CD4-positive, alpha-beta T cell treated with Interleukin-2 at 100 ng/mL for 4 hours (primary cell): Measurements from ENCODE around the gene BAHCC1.

Experiments
- DNase-seq: peaks from one replicate; pipeline ENCODE4 v3.0.0-alpha.2; 2020; ENCODE audit warnings: low spot score

Gene BAHCC1

DNA sequence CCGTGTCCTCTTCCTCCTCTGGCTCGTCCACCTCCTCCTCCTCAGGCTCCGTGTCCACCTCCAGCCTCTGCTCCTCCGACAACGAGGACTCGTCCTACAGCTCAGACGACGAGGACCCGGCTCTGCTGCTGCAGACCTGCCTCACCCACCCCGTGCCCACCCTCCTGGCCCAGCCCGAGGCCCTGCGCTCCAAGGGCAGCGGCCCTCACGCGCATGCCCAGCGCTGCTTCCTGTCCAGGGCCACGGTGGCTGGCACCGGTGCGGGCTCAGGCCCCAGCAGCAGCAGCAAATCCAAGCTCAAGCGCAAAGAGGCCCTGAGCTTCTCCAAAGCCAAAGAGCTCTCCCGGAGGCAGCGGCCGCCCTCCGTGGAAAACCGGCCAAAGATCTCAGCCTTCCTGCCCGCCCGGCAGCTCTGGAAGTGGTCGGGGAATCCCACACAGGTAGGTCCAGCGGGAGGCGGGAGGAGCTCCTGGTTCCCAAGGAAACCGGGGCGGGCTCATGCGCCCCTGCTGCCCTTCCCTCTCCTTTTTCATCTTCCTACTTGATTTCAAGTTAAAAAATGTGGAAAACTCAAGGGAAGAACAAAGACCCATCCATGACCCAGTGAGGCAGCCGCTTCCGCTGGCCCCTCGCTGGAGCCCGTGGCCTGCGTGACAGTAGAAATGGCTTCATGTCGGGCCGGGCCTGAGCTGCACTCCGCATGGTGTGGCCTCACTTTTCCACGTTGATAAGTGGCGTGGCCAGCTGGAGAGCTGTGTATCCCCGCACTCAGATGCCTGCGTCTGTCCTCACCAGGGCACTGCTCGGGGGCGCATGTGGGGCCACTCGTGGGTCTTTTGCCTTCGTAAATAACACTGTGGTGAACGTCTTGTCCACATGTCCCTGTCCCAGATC lies 66.6 kb downstream of the BAHCC1 start:
- no peak for DNase-seq

- no peak for DNase-seq
Observed at GRCh38 chr17:81462506-81463125, 67.4 kb downstream of the BAHCC1 start.

DNA sequence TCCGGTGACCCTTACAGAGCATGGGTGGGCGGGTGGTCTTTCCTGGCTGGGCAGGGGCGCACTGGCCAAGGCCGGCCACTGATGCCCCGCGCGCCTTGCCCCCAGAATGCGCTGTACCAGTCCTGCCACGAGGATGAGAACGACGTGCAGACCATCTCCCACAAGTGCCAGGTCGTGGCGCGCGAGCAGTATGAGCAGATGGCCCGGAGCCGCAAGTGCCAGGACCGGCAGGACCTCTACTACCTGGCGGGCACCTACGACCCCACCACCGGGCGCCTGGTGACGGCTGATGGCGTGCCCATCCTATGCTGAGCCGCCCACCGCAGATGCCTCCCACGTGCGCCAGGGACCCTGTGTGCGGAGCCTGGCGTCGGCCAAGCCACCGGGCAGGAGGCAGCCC lies 68.2 kb downstream of the BAHCC1 start:
- DNase-seq, result no peak

DNA sequence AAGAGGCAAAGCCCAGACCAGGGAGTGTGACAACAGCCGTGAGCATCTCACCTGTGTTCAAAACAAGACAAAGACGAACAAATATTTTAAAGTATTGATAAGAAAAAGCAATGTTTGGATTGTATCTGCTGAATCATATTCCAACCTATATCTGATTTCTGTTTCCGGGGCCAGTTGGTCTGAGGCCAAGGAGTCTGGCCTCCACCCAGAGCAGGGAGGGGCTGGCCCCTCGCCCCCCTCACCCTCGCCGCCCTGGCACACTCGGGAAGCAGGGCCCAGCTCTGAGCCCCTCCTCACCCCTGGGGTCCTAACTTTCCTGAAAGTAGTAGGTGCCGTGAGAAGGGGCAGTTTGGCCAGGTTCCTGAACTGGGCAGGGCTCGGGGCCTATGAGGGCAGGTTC lies 69.3 kb downstream of the BAHCC1 start:
- DNase-seq, result no peak

DNA sequence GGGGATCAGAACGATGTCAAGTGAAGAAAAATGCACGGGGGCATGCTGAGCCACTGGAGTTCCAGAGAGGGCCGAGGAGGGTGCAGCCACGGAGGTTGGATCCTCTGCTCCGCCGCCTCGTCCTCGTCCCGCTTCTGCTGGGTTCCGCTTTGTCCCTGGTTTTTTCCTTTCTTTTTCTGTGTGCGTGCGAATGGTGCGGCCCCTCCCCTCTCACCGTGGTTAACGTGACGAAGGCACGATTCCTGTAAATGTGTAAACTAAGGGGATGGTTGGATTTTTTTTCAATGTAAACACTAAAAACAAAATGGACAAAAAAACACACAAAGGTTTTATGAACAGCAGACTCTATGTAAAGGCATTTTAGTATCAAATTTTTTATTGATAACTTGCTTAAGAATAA lies 70.7 kb downstream of the BAHCC1 start:
- no peak for DNase-seq

DNA sequence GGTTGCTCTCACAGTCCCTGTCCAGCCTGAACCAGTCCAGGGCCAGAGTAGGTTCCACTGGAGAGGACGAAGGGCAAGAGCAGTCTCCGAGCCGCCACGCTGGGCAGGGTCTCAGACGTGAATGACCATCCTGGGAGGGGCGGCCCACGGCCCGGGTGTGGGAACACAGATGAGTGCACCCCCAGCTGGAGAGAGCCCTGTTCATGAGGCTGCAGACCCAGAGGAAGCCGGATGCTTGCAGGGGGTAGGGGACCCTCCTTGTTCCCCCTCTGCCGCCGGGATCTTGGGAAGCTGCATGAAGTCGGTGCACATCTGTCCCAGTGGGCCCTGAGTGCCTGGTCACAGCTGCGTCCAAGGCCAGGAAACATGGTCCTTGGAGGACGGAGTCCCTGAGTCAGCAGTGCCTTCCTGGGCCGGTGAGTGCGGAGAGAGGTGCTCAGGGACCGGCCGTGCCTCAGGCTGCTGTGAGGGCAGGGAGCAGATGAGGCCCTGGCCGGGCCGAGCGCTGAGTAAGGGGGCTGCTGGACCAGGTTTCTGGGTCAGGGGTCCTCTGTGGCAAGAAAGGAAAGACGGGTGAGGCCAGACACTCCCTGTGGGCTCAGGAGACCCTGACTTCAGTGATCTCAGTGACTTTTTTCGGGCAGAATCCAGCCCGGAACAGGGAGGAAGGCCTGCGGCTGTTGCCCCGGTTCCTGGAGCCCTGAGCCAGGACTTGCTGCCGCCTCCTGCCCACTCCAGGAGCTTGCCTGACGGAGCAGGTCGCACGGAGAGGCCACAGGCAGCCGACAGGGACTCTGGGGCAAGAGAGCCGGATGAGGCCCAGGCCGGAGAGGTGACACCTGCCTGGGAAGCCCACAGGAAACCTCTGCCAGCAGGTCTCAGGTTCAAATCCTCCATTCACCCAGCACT lies 71.6 kb downstream of the BAHCC1 start:
- no peak for DNase-seq

GRCh38 chr17:81468111-81468769 lies 73.0 kb downstream of the BAHCC1 start:
- no peak for DNase-seq

DNA sequence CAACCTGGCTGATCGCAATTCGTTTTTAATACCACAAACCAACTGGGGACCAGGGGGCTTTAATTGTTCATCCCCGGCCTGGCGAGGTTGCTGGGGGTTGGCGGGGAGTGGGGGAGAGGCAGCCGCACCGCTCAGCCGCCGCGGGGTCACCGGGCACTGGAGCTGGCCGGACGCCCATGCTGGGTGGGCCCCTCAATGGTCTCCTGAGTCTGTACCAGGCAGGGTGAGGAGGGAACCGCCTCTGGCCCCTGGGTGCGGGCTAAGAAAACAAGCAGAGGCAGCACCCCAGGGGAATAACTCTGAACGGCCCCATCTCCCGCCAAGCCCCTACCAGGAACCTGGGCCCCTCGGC lies 73.5 kb downstream of the BAHCC1 start:
- DNase-seq, result no peak

DNA sequence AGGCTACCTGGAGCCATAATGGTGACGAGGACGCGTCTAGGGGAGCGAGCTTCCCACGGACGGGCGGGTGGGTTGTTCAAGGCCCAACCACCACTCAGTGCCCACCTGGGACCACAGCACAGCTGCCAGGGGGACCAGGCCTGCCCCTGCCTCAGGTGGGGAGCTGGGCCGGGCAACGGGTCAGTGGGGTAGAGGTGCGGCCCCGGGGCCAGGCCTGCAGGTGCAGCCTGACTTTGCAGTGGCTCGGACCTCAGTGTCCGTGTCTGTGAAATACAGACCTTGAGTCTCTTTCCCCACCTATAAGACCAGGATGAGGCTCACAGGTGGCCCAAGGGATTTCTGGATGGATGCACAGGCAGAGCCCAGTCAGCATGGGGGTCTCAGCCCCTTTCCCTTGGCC lies 74.0 kb downstream of the BAHCC1 start:
- no peak for DNase-seq

GRCh38 chr17:81470270-81470943 lies 75.2 kb downstream of the BAHCC1 start:
- DNase-seq, result no peak

DNA sequence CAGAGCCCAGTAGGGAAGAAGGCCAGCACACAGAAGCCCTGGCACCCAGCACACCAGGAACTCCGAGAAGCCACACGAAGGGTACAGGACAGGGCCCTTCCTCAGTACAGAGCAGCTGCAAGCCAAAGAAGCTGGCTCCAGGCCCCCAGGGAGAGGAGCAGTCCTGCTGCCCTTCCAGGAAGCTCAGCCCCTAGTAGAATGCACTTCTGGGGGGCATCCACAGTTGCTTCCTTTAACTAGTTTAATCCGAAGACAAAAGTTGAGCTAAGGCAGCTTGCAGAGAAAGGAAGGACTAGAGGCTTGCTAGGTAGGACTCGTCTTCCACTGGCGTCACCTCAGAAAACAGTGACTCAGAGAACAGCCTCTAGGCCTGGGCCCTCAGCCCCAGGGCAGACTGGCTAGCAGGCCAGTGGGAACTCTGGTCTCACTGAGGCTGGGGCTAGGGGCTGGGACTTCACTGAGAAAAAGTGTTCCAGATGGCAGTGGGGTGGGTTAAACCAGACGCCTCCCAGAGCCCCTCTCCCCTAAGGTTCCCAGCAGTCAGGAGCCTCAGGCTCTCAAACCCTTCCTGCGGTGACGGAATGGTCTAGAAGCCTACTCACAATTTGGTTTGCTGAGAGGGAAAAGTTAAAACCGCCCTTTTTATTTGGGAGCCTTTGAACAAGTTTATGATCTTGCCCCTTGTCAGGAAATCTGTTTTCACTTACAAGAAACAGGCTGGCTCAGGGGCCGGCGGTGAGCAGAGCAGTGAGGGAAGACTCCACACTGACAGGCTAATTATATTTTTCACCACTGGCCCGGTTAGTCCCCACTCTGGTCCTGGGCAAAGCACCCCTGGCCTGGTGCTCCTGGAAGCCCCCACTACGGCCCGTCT lies 75.9 kb downstream of the BAHCC1 start:
- DNase-seq, result no peak

GRCh38 chr17:81471818-81472456 lies 76.7 kb downstream of the BAHCC1 start:
- no peak for DNase-seq

DNA sequence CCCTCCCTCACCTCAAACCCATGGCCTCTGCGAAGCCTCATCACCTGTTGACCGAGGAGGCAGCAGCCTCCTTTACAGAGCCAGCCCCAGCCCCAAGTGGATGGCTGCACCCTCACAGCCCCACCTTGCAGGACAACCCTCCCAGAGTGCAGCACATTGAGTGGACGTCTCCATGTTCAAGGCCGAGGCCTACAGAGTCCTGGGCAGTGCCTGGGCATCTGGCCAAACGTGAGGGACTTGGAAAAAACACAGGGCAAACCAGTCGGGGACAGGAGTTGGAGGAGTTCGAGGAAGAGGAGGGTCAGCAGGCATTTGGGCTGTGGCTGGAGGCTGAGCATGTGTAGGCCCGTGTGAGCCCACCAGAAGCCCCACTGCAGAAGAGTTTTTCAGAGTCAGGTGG lies 77.8 kb downstream of the BAHCC1 start:
- DNase-seq, result no peak

GRCh38 chr17:81474958-81475357 lies 79.7 kb downstream of the BAHCC1 start:
- no peak for DNase-seq

GRCh38 chr17:81476097-81476496 lies 80.8 kb downstream of the BAHCC1 start:
- DNase-seq, result no peak

DNA sequence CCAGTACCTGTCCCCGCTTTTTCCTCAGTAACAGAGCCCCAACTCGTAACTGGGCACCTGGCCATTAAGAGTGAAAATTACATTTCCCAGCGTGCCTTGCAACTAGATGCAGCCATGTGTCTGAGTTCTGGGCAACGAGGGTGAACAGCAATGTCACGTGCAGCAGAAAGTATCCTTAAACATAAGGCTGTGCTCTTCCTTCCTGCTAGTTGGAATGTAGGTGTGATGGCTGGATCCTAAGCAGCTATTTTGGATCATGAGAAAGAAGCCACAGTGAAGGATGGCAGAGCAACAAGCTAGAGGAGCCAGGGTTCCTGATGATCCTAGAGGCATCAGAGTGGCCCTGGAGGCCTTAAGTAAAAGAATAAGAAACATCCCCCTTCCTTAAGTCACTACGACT lies 81.4 kb downstream of the BAHCC1 start:
- DNase-seq, result no peak

- DNase-seq, result no peak
Observed at GRCh38 chr17:81477173-81477572, 81.9 kb downstream of the BAHCC1 start.

GRCh38 chr17:81478119-81478518 lies 82.9 kb downstream of the BAHCC1 start:
- no peak for DNase-seq

- DNase-seq, result no peak
Observed at GRCh38 chr17:81479175-81480071, 84.2 kb downstream of the BAHCC1 start.
